SK-N-SH (cell line): ENCODE data around the gene SAG. TPM values are rescaled to one million over a fixed set of nuclear protein-coding genes. Genes with fewer than 3 reads are reported as not detected.

ENCODE experiments used
- CTCF ChIA-PET: fragments of 300-600, 350-600 bp; formaldehyde crosslinking; extraction: SDS; loops from one replicate; lab custom pipeline; 2021; lab: Yijun Ruan, JAX
- POLR2A ChIA-PET: fragments of 350-600 bp; sonication (Branson Sonifier 250); formaldehyde crosslinking; extraction: SDS; loops from one replicate; lab custom pipeline; 2020; ENCODE audit warnings: antibody characterized with exemption, inconsistent platforms; lab: Yijun Ruan, JAX
- DNase-seq: peaks from one replicate; pipeline ENCODE4 v3.0.0; 2012
- H2AFZ ChIP-seq: fragments of 200-600 bp; sonication (generic); 2 replicates; pipeline ENCODE4 v1.8.1; 2016; ENCODE audit warnings: antibody characterized with exemption, mild to moderate bottlenecking, low read depth
- H3F3A ChIP-seq: fragments of 200-600 bp; sonication (generic); replicated peaks from 2 replicates; pipeline ENCODE3; 2016; ENCODE audit warnings: antibody characterized with exemption, mild to moderate bottlenecking; ENCODE audit not compliant: insufficient read depth
- H3K27ac ChIP-seq, 2 experiments: fragments of 200-500 bp in 1 of 2; fragments of 200-600 bp in 1 of 2; sonication (Bioruptor generic) in 1 of 2; sonication (generic), shearing (Covaris generic) in 1 of 2; 2 replicates each; pipeline versions ENCODE4 v1.5.1 to v1.6.1; 2014 to 2016; ENCODE audit warnings: low read depth in 2 of 2, inconsistent platforms in 1 of 2, low read length in 1 of 2, mild to moderate bottlenecking in 1 of 2, mixed read lengths in 1 of 2
- H3K27me3 ChIP-seq: fragments of 200-600 bp; sonication (generic), shearing (Covaris generic); 2 replicates; pipeline ENCODE4 v1.6.1; 2016; ENCODE audit warnings: mixed run types; ENCODE audit not compliant: insufficient read depth
- H3K36me3 ChIP-seq, 2 experiments: fragments of 200-500 bp in 1 of 2; fragments of 200-600 bp in 1 of 2; sonication (Bioruptor generic) in 1 of 2; sonication (generic) in 1 of 2; replicated peaks in 1 of 2; 2 replicates each; pipeline versions ENCODE3 to v1.5.1; 2014 to 2016; ENCODE audit warnings: low read length in 1 of 2, mild to moderate bottlenecking in 1 of 2; ENCODE audit not compliant: insufficient read depth in 2 of 2, control insufficient read depth in 1 of 2
- H3K4me1 ChIP-seq, 2 experiments: fragments of 200-500 bp in 1 of 2; fragments of 200-600 bp in 1 of 2; sonication (Bioruptor generic) in 1 of 2; sonication (generic), shearing (Covaris generic) in 1 of 2; 2 replicates each; pipeline versions ENCODE4 v1.5.1 to v1.6.1; 2014 to 2016; ENCODE audit warnings: low read depth in 1 of 2, low read length in 1 of 2, mixed run types in 1 of 2; ENCODE audit not compliant: insufficient read depth in 2 of 2, control insufficient read depth in 1 of 2
- H3K4me2 ChIP-seq: fragments of 200-600 bp; sonication (generic), shearing (Covaris generic); 2 replicates; pipeline ENCODE4 v1.6.1; 2017; ENCODE audit warnings: mixed run types
- H3K4me3 ChIP-seq, 2 experiments: fragments of 200-500 bp in 1 of 2; fragments of 200-600 bp in 1 of 2; sonication (Bioruptor generic) in 1 of 2; sonication (generic), shearing (Covaris generic) in 1 of 2; 2 replicates each; pipeline versions ENCODE4 v1.5.1 to v1.8.1; 2014 to 2016; ENCODE audit warnings: low read depth in 2 of 2, inconsistent platforms in 1 of 2, low read length in 1 of 2, mild to moderate bottlenecking in 1 of 2, mixed read lengths in 1 of 2, moderate library complexity in 1 of 2
- H3K79me2 ChIP-seq: fragments of 200-600 bp; sonication (generic); 2 replicates; pipeline ENCODE4 v1.8.1; 2017; ENCODE audit warnings: mild to moderate bottlenecking; ENCODE audit not compliant: insufficient read depth
- H3K9ac ChIP-seq: fragments of 200-600 bp; sonication (generic); 2 replicates; pipeline ENCODE4 v1.6.1; 2017; ENCODE audit warnings: mixed run types
- H3K9me2 ChIP-seq: fragments of 200-600 bp; sonication (generic); 2 replicates; pipeline ENCODE4 v1.6.1; 2017; ENCODE audit warnings: mixed run types
- H3K9me3 ChIP-seq: fragments of 200-600 bp; sonication (generic); 2 replicates; pipeline ENCODE4 v1.6.1; 2017; ENCODE audit warnings: mixed run types, mild to moderate bottlenecking, moderate library complexity
- H4K20me1 ChIP-seq: fragments of 200-600 bp; sonication (generic); 2 replicates; pipeline ENCODE4 v1.6.1; 2017; ENCODE audit warnings: mild to moderate bottlenecking, mixed run types; ENCODE audit not compliant: insufficient read depth
- CHD2 ChIP-seq: fragments of 150-350 bp; IDR thresholded peaks from 2 replicates; pipeline ENCODE4 v1.6.1; 2018; ENCODE audit warnings: low read length; ENCODE audit not compliant: partially characterized antibody
- FOXM1 ChIP-seq: IDR thresholded peaks from 2 replicates; pipeline ENCODE4 v1.4.0; 2012; ENCODE audit warnings: low read depth, mild to moderate bottlenecking
- GABPA ChIP-seq: IDR thresholded peaks from 2 replicates; pipeline ENCODE4 v1.4.0; 2012; ENCODE audit warnings: low read depth, mild to moderate bottlenecking
- GATA2 ChIP-seq: sonication (generic); formaldehyde crosslinking; IDR thresholded peaks from 2 replicates; pipeline ENCODE4 v1.5.0; 2020; ENCODE audit warnings: mild to moderate bottlenecking, missing genetic modification reagents
- IRF3 ChIP-seq: fragments of 150-350 bp; IDR thresholded peaks from 2 replicates; pipeline ENCODE4 v1.6.1; 2016; ENCODE audit warnings: mild to moderate bottlenecking, low read depth, low read length
- MEF2A ChIP-seq: IDR thresholded peaks from 2 replicates; pipeline ENCODE4 v1.4.0; 2012; ENCODE audit warnings: low read depth, borderline replicate concordance
- NRF1 ChIP-seq: IDR thresholded peaks from 2 replicates; pipeline ENCODE4 v1.6.1; 2012; ENCODE audit warnings: low read depth, mild to moderate bottlenecking, low read length
- PBX3 ChIP-seq: IDR thresholded peaks from 2 replicates; pipeline ENCODE4; 2012
- RAD21 ChIP-seq: IDR thresholded peaks from 2 replicates; pipeline ENCODE4 v1.6.1; 2012; ENCODE audit warnings: mild to moderate bottlenecking, low read length
- RCOR1 ChIP-seq: fragments of 150-350 bp; IDR thresholded peaks from 2 replicates; pipeline ENCODE4 v1.6.1; 2017; ENCODE audit warnings: antibody characterized with exemption, low read length
- RFX5 ChIP-seq: IDR thresholded peaks from 2 replicates; pipeline ENCODE4 v1.6.1; 2012; ENCODE audit warnings: mild to moderate bottlenecking, improper control_type of control experiment, low read length
- RXRA ChIP-seq: IDR thresholded peaks from 2 replicates; pipeline ENCODE4 v1.4.0; 2012; ENCODE audit warnings: low read depth, mild to moderate bottlenecking, borderline replicate concordance
- SMC3 ChIP-seq: IDR thresholded peaks from 2 replicates; pipeline ENCODE4 v1.6.1; 2012; ENCODE audit warnings: low read depth, low read length, improper control_type of control experiment
- TAF1 ChIP-seq: IDR thresholded peaks from 2 replicates; pipeline ENCODE4 v1.6.1; 2012; ENCODE audit warnings: low read depth, mild to moderate bottlenecking, low read length, moderate library complexity, borderline replicate concordance
- YY1 ChIP-seq: IDR thresholded peaks from 2 replicates; pipeline ENCODE4 v1.4.0; 2012; ENCODE audit warnings: low read depth, mild to moderate bottlenecking
- ZBTB33 ChIP-seq: IDR thresholded peaks from 2 replicates; pipeline ENCODE4 v1.4.0; 2012; ENCODE audit warnings: low read depth, borderline replicate concordance
- WGBS: methylation state at CpG from one replicate; pipeline ENCODE4 v1.1.6; 2017; ENCODE audit warnings: low lambda C conversion rate; 5-methylcytosine and 5-hydroxymethylcytosine counted together
- polyA plus RNA-seq, 3 experiments: library from polyadenylated mRNA; depleted of rRNA; stranded (reverse); fragments of >200 nt; gene quantifications; 2 replicates each; pipeline ENCODE4 v1.2.3, GENCODE V29; 2012
- TF ChIP-seq, protein P1 (sequence below): fragments of 200-600 bp; sonication (generic); IDR thresholded peaks from 2 replicates; pipeline ENCODE4 v1.6.1; 2017; ENCODE audit warnings: antibody characterized with exemption, mild to moderate bottlenecking, moderate library complexity
- TF ChIP-seq, protein P2 (sequence below): IDR thresholded peaks from 2 replicates; pipeline ENCODE4 v1.4.0; 2012; ENCODE audit warnings: low read depth, borderline replicate concordance

SAG gene
- polyA plus RNA-seq, 1 of the 3 experiments (the other 2 are of a cell fraction): not detected

DNA sequence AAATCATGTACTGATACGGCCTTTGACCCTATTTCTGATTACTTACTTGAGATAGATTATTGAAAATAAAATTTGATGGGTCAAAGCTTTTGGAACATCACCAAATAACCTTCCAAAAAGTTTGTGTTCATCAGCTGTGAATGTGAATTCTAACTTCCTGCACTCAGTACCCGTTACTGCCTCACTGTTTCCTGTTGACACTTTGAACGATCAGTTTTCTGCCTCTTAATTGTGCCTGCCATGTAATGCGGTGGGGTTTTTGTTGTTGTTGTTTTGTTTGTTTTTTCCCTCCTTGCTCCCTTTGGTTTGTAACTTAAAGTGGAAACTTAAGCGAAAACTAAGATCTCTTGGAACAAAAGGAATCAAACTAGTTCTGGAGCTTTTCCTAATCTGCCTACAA is 37.2 kb upstream of the SAG start:
- no peaks in the 10 kb centered on the region for H3K9me2 ChIP-seq
- 93% methylated on average over 5 of the region's 5 CpGs for WGBS

More for the DNA sequence above, 37.2 kb upstream of the SAG start:
- no peaks in the 10 kb centered on the region for H4K20me1 ChIP-seq
- no peaks in the 10 kb centered on the region for H3F3A ChIP-seq
- H3K4me1 ChIP-seq: no peaks in the 10 kb centered on the region
- H3K36me3 ChIP-seq: peaks cover 86 to 91% of the 10 kb centered on the region in 2 experiments
- no peak overlapping the region for H3K9ac ChIP-seq
- ChIA-PET CTCF (no interaction called here), POLR2A (no interaction called here)
- no peak for TF ChIP-seq GABPA
- TF ChIP-seq, protein P1, sequence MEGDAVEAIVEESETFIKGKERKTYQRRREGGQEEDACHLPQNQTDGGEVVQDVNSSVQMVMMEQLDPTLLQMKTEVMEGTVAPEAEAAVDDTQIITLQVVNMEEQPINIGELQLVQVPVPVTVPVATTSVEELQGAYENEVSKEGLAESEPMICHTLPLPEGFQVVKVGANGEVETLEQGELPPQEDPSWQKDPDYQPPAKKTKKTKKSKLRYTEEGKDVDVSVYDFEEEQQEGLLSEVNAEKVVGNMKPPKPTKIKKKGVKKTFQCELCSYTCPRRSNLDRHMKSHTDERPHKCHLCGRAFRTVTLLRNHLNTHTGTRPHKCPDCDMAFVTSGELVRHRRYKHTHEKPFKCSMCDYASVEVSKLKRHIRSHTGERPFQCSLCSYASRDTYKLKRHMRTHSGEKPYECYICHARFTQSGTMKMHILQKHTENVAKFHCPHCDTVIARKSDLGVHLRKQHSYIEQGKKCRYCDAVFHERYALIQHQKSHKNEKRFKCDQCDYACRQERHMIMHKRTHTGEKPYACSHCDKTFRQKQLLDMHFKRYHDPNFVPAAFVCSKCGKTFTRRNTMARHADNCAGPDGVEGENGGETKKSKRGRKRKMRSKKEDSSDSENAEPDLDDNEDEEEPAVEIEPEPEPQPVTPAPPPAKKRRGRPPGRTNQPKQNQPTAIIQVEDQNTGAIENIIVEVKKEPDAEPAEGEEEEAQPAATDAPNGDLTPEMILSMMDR: no peak
- no peak for TF ChIP-seq RCOR1
- no peak for TF ChIP-seq GATA2 (CRISPR knock-in tag)
- TF ChIP-seq FOXM1: no peak
- TF ChIP-seq PBX3: no peak
- no peak for TF ChIP-seq MEF2A
- TF ChIP-seq RXRA: no peak
- no peak for TF ChIP-seq RAD21
- TF ChIP-seq, protein P2, sequence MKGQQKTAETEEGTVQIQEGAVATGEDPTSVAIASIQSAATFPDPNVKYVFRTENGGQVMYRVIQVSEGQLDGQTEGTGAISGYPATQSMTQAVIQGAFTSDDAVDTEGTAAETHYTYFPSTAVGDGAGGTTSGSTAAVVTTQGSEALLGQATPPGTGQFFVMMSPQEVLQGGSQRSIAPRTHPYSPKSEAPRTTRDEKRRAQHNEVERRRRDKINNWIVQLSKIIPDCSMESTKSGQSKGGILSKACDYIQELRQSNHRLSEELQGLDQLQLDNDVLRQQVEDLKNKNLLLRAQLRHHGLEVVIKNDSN: no peak
- TF ChIP-seq ZBTB33: no peak
- no peak for TF ChIP-seq TAF1
- TF ChIP-seq CHD2: no peak
- TF ChIP-seq RFX5: no peak
- TF ChIP-seq NRF1: no peak
- no peak for TF ChIP-seq IRF3
- TF ChIP-seq YY1: no peak
- TF ChIP-seq SMC3: no peak
- H3K27me3 ChIP-seq: no peaks in the 10 kb centered on the region
- H3K4me2 ChIP-seq: no peak overlapping the region
- no peaks in the 10 kb centered on the region for H3K9me3 ChIP-seq
- no peak overlapping the region for H3K4me3 ChIP-seq
- no peaks in the 10 kb centered on the region; the same call in 1 of the 2 replicates for H3K79me2 ChIP-seq
- H2AFZ ChIP-seq: no peak overlapping the region
- no peak overlapping the region for H3K27ac ChIP-seq
- DNase-seq: no peak
